ENCODE measurements around the gene FGD2.

Gene FGD2

GRCh38 chr6:36970892-36971842, 34.3 kb upstream of the FGD2 start:
- DNase-seq = no peak

- DNase-seq = no peak
Observed at GRCh38 chr6:36971921-36972673, 33.4 kb upstream of the FGD2 start.

- DNase-seq = no peak
Observed at GRCh38 chr6:36973190-36973589, 32.3 kb upstream of the FGD2 start.

- DNase-seq = no peak
Observed at GRCh38 chr6:36973647-36974046, 31.8 kb upstream of the FGD2 start.

- no peak for DNase-seq
Observed at GRCh38 chr6:36975231-36976006, 30.0 kb upstream of the FGD2 start.

- no peak for DNase-seq
Observed at GRCh38 chr6:36976007-36976264, 29.5 kb upstream of the FGD2 start.

- DNase-seq = no peak
Observed at GRCh38 chr6:36976509-36976908, 28.9 kb upstream of the FGD2 start.

GRCh38 chr6:36976931-36977330, 28.5 kb upstream of the FGD2 start:
- no peak for DNase-seq

- no peak for DNase-seq
Observed at GRCh38 chr6:36977470-36977941, 27.9 kb upstream of the FGD2 start.

- DNase-seq = no peak
Observed at GRCh38 chr6:36978421-36979346, 26.8 kb upstream of the FGD2 start.

- no peak for DNase-seq
Observed at GRCh38 chr6:36979347-36979742, 26.1 kb upstream of the FGD2 start.

GRCh38 chr6:36980129-36980528, 25.3 kb upstream of the FGD2 start:
- DNase-seq = no peak

GRCh38 chr6:36980876-36981619, 24.4 kb upstream of the FGD2 start:
- DNase-seq = no peak

GRCh38 chr6:36983538-36983937, 21.9 kb upstream of the FGD2 start:
- DNase-seq = no peak

GRCh38 chr6:36984581-36985416, 20.7 kb upstream of the FGD2 start:
- peak; percentile 37 to 59 for DNase-seq

GRCh38 chr6:36985417-36985807, 20.0 kb upstream of the FGD2 start:
- peak in 1 of 2 donors; percentile 5 for DNase-seq

GRCh38 chr6:36985808-36986703, 19.4 kb upstream of the FGD2 start, which contains the start of gene MTCH1:
TSS of gene MTCH1 (minus strand) at chr6:36986196. CDS start at chr6:36986173, 23 bp downstream.
- peak; percentile 83 to 91 for DNase-seq

- peak in 1 of 2 donors; percentile 3 for DNase-seq
Observed at GRCh38 chr6:36986704-36987047, 18.8 kb upstream of the FGD2 start.

GRCh38 chr6:36989264-36989663, 16.2 kb upstream of the FGD2 start:
- DNase-seq = no peak
